Measurements from ENCODE around the gene SYS1.

Gene SYS1

DNA sequence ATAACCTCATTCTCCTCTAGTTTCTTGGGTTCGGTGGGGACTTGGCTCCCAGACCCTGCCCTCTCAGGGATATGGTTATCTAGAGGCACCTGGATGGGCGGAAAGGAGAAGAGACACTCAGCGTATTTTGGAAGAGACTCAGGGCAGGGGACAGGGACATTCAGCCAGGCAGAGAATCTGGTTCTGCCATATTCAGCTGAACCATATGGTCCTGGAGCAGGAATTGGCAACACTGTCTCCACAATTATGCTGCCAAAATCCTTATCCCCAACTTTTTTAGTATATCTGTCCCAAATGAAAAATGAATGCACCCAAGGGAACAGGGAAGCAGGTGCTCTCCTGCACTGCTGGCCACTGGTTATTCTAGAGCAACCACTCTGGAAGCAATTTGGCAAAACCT lies 32.5 kb upstream of the SYS1 start:
- Histone ChIP-seq H3K4me3 (ENCODE audit: low read length) (no peak overlapping the region), H3K9me3 (ENCODE audit: control insufficient read depth, insufficient read depth, low read length) (no peaks in the 10 kb centered on the region), H3K9me2 (replicated peaks; ENCODE audit: control insufficient read depth, low read length) (no peaks in the 10 kb centered on the region), H3K27me3 (ENCODE audit: control insufficient read depth, low read length) (no peaks in the 10 kb centered on the region), H3K27ac (ENCODE audit: low read depth, low read length) (no peak overlapping the region), H3F3A (ENCODE audit: control insufficient read depth, insufficient read depth) (no peaks in the 10 kb centered on the region), H3K36me3 (ENCODE audit: control insufficient read depth, low read length) (no peaks in the 10 kb centered on the region), H3K4me2 (ENCODE audit: low read length) (no peak overlapping the region), H3K79me2 (ENCODE audit: control insufficient read depth, low read length) (no peaks in the 10 kb centered on the region), H4K20me1 (ENCODE audit: control insufficient read depth, insufficient read depth, low read depth, low read length) (no peaks in the 10 kb centered on the region), H3K4me1 (ENCODE audit: control insufficient read depth, low read length) (peaks cover 10% of the 10 kb centered on the region)
- TF ChIP-seq, protein P1, sequence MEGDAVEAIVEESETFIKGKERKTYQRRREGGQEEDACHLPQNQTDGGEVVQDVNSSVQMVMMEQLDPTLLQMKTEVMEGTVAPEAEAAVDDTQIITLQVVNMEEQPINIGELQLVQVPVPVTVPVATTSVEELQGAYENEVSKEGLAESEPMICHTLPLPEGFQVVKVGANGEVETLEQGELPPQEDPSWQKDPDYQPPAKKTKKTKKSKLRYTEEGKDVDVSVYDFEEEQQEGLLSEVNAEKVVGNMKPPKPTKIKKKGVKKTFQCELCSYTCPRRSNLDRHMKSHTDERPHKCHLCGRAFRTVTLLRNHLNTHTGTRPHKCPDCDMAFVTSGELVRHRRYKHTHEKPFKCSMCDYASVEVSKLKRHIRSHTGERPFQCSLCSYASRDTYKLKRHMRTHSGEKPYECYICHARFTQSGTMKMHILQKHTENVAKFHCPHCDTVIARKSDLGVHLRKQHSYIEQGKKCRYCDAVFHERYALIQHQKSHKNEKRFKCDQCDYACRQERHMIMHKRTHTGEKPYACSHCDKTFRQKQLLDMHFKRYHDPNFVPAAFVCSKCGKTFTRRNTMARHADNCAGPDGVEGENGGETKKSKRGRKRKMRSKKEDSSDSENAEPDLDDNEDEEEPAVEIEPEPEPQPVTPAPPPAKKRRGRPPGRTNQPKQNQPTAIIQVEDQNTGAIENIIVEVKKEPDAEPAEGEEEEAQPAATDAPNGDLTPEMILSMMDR (IDR thresholded peaks at IDR 0.05; ENCODE audit: low read depth, low read length, poor library complexity, severe bottlenecking): no peak
- no peak for TF ChIP-seq EZH2phosphoT487 (IDR thresholded peaks at IDR 0.05; ENCODE audit: borderline replicate concordance, low read length)

DNA sequence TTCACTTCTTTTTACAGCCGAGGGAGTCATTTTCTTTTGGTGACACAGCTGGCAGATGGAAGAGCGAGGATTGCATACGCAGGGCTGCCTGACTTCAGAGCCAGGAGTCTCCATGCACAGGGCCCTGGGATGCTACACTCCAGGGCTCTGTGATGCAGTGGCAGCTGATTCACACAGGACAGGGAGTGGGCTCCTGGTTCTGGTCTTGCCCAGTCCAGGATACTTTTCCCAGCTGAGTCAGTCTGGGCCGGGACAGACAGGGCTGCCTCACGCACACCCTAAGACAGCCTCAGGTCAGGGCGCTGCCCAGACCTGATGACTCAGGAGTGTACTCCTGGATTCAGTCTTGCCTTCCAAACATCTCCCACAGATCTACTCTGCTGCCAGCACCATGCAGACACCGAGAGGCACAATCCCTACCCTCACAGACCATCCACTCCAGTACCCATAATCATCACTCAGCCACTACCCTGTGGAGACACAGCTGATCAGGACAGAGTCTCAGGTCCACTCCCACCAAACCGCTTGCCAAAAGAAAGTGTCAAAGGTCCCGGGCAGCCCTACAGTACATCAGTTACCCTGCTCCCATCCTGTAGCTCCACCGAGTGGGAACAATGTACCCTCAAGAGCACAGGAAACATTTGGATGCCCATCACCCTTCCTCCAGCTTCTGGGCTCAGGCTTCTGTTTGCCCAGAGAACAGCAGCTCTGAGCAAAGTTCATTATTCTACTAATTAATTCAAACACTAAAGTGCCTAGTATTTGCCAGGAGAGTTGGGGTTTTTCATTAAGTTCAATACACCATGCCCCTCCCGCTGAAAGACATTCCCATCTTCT lies 26.2 kb upstream of the SYS1 start:
- Histone ChIP-seq H3K27me3 (ENCODE audit: control insufficient read depth, low read length) (peaks cover 15% of the 10 kb centered on the region), H3K4me3 (ENCODE audit: low read length) (no peak overlapping the region), H3K36me3 (ENCODE audit: control insufficient read depth, low read length) (no peaks in the 10 kb centered on the region), H3K4me2 (ENCODE audit: low read length) (no peak overlapping the region), H3K9me2 (replicated peaks; ENCODE audit: control insufficient read depth, low read length) (no peaks in the 10 kb centered on the region), H3K9me3 (ENCODE audit: control insufficient read depth, insufficient read depth, low read length) (no peaks in the 10 kb centered on the region), H3F3A (ENCODE audit: control insufficient read depth, insufficient read depth) (no peaks in the 10 kb centered on the region), H4K20me1 (ENCODE audit: control insufficient read depth, insufficient read depth, low read depth, low read length) (no peaks in the 10 kb centered on the region), H3K4me1 (ENCODE audit: control insufficient read depth, low read length) (no peaks in the 10 kb centered on the region), H3K79me2 (ENCODE audit: control insufficient read depth, low read length) (no peaks in the 10 kb centered on the region), H3K27ac (ENCODE audit: low read depth, low read length) (no peak overlapping the region)
- TF ChIP-seq EZH2phosphoT487 (IDR thresholded peaks at IDR 0.05; ENCODE audit: borderline replicate concordance, low read length): no peak
- TF ChIP-seq, protein P1 (IDR thresholded peaks at IDR 0.05; ENCODE audit: low read depth, low read length, poor library complexity, severe bottlenecking): no peak

DNA sequence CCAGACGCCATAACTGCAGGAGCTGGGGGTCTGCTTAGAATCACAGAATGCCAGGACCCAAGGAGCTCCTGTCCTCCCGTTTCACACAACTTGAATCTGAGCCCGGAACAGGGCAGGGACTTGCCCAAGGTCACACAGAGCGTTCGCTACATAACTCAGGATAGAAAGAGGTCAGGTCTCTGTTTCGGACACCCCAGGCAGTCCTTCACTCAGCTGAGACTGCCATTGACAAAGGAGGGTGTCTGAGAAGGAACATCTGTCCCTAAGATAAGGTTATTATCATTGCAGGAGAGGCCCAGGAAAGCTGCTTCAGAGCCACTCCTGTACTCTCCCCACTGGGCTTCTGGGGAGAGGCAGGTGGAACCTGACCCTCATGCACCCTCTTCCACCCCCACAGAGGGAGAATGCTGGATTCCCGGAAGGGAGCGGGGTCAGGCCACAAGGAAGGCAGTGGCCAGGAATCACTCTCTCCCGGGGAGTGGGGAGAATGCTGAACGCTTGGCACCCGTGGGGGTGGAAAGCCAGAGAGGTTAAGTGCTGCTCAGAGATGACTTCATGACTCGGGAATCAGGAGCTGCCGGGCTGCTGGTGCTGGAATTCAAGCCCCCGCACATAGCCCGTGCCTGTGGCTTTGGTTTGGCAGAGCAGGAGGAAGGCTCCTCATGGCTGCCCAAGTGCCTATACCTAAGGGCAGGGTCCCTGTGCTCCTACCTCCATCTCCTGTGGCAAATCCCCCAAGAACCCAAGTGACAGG lies 25.4 kb upstream of the SYS1 start:
- peaks cover 22% of the 10 kb centered on the region for H3K27me3 ChIP-seq (ENCODE audit: control insufficient read depth, low read length)
- H3K4me2 ChIP-seq (ENCODE audit: low read length): no peak overlapping the region
- no peaks in the 10 kb centered on the region for H4K20me1 ChIP-seq (ENCODE audit: control insufficient read depth, insufficient read depth, low read depth, low read length)
- H3K27ac ChIP-seq (ENCODE audit: low read depth, low read length): no peak overlapping the region
- TF ChIP-seq, protein P1 (IDR thresholded peaks at IDR 0.05; ENCODE audit: low read depth, low read length, poor library complexity, severe bottlenecking): no peak
- TF ChIP-seq EZH2phosphoT487 (IDR thresholded peaks at IDR 0.05; ENCODE audit: borderline replicate concordance, low read length): no peak
- no peaks in the 10 kb centered on the region for H3F3A ChIP-seq (ENCODE audit: control insufficient read depth, insufficient read depth)
- H3K4me3 ChIP-seq (ENCODE audit: low read length): no peak overlapping the region
- no peaks in the 10 kb centered on the region for H3K36me3 ChIP-seq (ENCODE audit: control insufficient read depth, low read length)
- H3K9me3 ChIP-seq (ENCODE audit: control insufficient read depth, insufficient read depth, low read length): no peaks in the 10 kb centered on the region
- H3K4me1 ChIP-seq (ENCODE audit: control insufficient read depth, low read length): no peaks in the 10 kb centered on the region
- no peaks in the 10 kb centered on the region for H3K9me2 ChIP-seq (replicated peaks; ENCODE audit: control insufficient read depth, low read length)
- H3K79me2 ChIP-seq (ENCODE audit: control insufficient read depth, low read length): no peaks in the 10 kb centered on the region
